ENCODE measurements around the gene LEUTX.
"Not testable (repeated sequence)": the region's sequence is repeated elsewhere in the genome, so short reads cannot be mapped to it uniquely, and the experiment has no call there.

The LEUTX gene

DNA sequence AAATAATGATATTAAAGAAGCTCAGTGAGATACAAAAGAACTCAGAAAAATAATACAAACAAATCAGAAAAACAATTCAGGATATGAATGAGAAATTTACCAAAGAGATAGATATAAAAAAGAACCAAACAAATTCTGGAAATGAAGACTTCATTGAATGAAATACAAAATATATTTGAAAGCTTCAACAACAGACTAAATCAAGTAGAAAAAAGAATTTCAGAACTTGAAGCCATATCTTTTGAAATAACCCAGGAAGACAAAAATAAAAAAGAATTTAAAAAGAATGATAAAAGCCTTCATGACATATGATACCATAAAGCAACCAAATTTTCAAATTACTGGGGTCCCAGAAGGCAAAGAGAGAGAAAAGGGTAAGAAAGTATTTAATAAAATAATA, 9.6 kb downstream of the LEUTX start:
- no peak for DNase-seq

DNA sequence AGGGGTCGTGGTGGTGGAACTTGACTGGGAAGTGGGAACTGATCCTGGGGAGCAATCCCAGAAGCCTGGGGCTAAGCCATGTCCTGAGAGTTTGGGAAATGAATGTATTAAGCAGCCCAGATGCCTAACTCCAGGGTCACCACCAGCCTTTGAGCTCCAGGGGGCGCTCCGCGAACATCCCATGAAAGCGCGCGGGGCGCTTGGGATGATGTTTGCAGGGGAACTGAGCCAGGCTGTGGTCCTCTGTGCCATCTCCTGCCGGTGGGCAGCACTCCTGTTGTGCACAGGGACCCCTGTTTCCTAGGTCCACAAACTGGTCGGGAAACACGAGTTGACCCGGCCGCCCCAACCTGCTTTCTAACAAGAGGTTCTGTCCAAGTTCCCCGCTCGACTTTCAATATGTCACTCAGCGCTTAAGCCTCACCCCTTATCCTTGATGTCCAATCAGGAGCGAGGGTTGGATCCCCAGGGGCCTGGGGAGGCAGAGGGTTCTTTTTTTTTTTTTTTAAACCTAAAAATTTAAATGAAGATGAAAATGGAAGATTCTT, 14.4 kb downstream of the LEUTX start:
- DNase-seq, result peak; percentile 88

DNA sequence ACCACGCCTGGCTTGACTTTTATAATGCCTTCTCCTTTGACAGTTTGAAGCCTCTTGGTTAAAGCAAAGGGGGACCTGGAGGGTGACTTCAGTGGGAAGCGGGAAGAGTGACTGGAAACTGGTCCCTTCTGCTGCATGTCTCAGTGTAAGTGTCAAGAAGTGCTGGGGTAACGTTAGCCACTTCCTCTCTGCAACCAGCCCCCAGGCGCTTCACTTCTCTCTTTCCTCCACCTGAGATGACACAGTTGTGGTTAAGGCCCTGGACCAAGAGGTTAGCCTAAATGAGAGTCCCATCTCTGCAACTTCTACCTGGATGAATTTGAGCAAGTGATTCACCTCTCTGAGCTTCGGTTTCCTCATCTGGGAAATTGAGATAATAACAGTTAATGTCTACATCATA, 16.3 kb downstream of the LEUTX start:
- DNase-seq, result peak; percentile 9

DNA sequence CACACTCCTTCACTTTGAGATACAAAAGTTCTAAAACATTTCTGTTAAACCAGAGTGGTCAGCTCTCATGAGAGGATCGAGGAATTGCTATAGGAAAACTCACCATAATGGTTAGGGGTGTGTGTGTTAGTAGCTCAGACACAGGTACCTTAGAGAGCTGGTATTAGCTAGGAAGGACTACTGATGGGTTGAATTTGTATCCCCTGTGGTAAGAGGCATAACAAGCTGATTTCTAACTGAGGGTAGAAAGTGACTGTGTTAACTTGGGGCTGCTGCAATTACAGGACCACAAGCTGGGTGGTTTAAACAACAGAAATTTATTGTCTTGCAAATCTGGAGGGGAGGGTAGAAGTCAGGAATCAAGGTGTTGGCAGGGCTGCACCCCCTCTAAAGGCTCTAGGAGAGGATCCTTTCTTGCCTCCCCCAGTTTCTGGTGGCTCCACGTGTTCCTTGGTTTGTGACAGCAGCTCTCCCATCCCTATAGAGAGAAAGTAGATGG, 17.4 kb downstream of the LEUTX start:
- no peak for DNase-seq

DNA sequence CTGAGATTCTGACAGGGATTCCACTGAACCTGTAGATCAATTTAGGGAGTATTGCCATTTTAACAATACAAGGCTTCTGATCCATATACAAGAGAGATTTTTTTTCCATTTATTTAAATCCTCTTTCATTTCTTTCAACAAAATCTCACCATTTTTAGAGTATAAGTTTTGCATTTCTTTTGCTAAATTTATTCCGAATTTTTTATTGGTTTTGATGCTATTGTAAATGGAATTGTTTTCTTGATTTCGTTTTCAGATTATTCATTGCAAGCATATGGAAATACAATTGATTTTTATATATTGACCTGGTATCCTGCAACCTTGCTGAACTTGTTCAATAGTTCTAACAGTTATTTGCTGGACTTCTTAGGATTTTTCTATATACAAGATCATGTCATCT, 18.4 kb downstream of the LEUTX start:
- no peak for DNase-seq

DNA sequence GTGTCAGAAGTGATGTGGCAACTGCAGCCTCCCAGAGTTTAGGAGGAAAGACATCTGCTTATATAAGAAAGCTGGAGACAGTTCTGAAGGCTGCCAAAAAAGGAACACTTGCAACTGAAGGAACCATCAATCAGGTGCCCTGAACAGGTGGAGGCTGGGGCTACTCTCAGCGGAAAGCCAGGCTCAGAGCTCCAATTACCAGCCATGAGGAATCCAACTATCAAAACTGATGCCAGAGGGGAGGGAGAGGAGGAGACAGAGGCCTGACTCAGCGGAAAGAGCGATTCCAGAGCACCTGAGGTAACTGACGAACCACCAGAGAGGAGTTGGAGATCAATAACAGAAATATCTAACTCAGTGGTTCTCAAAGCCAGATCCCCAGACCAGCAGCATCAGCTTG, 24.3 kb downstream of the LEUTX start:
- DNase-seq, result no peak

DNA sequence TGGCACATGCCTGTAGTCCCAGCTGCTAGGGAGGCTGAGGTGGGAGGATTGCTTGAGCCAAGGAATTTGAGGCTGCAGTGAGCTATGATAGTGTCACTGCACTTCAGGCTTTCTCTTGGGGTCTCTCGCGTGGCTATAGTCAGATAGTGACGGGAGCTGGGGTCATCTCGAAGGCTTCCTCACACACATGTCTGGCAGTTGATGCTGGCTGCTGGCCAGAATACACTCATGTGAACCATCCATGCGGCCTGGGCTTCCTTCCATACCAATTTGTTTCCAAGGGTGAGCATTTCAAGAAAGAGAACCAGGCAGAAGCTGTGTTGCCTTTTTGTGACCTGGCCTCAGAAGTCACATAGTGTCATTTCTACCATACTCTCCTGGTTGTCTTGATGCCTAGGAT, 26.4 kb downstream of the LEUTX start:
- no peak for DNase-seq

DNA sequence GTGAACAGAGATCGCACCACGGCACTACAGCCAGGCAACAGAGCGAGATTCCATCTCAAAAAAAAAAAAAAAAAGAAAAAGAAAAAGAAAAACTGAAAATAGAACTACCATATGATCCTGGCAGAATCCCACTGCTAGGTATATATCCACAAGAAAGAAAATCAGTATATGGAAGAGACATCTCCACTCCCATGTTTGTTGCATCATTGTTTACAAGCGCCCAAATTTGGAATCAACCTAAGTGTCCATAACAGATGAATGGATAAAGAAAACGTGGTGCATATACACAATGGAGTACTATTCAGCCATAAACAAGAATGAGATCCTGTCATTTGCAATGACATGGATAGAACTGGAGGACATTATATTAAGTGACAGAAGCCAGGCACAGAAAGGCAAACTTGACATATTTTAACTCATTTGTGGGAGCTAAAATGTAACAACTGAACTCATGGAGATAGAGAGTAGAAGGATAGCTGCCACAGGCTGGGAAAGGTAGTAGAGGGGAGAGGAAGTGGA, 29.3 kb downstream of the LEUTX start:
- no peak for DNase-seq

DNA sequence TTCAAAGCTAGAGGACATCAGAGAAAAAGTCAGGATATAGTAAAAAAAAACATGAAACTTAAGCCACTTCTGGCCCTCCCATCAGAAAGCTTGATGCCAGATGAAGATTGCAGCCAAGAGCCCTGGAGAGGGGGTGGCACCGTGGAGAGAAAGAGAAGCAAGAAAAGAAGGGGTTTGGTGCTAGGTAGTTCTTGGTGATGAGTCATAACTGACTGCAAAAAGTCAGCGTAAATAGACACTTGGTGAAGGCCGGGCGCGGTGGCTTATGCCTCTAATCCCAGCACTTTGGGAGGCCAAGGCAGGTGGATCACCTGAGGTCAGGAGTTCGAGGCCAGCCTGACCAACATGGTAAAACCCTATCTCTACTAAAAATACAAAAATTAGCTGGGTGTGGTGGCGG, 30.0 kb downstream of the LEUTX start:
- not testable (repeated sequence) for DNase-seq

DNA sequence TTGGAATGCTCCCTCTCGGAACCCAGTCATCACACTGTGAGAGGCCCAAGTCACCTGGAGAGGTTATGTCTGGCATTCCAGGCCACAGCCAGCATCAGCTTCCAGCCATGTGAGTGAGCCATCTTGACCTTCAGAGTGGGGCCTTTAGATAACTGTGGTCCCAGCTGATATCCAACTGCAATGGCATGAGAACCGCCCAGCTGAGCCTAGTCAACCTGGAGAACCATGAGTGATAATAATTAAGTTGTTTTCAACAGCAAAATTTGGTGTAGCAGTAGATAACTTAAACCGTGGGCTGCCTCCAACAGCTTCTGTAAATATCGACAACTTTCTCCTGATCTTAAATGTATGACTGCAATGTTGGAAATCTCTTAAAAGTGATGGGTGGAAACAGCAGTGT, 30.7 kb downstream of the LEUTX start:
- DNase-seq, result no peak

DNA sequence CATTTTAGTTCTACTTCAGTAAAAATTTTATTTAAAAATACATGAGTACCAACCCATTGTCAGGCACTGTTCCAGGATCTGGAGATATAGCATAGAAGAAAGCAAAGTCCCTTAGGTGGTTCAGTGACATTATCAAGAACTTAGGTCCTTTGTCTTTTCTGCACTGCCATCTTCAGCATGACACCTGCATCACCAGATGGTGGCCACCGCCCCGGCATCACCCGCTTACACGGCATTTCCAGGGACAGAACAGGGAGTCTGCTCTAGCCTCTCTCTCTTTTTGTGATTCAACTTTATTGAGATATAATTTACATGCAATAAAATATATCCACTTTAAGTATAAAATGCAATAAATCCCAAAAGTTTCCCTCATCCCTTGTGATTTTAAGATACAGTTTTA, 31.8 kb downstream of the LEUTX start:
- DNase-seq, result no peak

DNA sequence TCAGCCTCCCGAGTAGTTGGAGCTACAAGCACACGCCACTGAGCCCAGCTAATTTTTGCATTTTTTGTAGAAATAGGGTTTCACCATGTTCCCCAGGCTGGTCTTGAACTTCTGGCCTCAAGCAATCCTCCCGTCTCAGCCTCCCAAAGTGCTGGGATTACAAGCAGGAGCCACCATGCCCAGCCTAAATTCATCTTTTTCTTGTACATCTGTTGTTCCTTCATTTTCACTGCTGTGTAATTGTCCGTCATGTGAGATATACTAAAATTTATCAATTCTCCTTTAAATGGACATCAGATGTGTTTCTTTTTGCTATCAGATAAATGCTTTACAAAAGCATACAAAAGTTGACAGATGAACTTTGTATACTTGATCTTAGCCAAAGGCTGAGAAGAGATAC, 32.4 kb downstream of the LEUTX start:
- no peak for DNase-seq

DNA sequence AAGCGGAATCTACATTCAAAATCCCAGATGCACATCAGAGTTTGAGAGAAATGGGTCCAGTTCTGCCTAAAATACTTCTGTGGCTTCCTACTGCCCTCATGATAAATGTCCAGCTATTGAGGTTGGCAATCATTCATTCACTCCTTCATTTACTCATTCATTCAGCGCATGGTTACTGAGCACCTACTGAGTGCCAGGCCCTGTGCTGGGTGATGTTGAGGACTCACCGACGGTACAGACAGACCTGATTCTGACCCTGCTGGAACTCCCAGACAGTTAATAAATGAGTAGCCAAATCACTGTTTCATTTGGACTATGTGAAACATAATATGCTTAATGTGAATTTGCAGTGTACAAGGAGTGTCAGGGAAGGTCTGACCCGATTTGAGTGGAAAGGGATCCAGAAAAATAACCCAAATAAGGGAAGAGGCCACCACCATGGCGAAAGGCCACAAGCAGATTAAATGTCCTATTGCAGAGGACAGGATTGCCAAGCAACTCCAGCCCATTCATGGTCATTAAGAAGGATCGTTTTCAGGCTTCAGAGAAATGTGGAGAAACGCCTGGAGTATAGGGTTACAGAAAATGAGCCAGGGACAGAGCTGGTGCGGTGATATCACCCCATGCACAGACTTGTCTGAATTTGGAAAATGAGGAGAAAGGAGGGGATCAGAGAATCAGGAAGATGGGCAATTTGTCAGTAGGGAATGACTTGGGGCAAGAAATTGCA, 34.8 kb downstream of the LEUTX start:
- no peak for DNase-seq

DNA sequence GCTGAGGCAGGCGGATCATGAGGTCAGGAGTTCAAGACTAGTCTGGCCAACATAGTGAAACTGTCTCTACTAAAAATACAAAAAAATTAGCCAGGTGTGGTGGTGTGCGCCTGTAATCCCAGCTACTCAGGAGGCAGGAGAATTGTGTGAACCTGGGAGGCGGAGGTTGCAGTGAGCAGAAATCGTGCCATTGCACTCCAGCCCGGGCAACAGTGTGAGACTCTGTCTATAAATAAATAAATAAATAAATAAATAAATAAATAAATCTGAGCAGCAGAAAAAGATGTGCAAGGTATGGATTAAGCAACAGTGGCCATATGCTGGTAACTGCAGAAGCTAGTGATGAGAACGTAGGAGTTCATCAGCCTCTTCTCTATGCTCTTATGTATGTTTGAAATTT, 35.5 kb downstream of the LEUTX start:
- DNase-seq, result not testable (repeated sequence)

DNA sequence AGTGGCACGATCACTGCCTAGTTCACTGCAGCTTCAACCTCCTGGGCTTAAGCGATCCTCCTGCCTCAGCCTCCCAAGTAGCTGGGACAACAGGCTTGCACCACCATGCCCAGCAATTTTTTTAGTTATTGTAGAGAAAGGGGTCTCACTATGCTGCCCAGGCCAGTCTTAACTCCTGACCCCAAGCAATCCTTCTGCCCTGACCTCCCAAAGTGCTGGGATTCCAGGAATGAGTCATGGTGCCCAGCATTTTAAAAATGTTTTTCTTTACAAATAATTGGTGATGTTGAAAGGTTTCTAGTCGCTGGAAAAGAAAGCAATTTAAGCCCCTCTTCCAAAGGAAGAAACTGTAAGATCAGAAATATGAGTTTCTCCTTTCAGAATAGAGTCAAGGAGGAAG, 35.9 kb downstream of the LEUTX start:
- DNase-seq, result no peak

DNA sequence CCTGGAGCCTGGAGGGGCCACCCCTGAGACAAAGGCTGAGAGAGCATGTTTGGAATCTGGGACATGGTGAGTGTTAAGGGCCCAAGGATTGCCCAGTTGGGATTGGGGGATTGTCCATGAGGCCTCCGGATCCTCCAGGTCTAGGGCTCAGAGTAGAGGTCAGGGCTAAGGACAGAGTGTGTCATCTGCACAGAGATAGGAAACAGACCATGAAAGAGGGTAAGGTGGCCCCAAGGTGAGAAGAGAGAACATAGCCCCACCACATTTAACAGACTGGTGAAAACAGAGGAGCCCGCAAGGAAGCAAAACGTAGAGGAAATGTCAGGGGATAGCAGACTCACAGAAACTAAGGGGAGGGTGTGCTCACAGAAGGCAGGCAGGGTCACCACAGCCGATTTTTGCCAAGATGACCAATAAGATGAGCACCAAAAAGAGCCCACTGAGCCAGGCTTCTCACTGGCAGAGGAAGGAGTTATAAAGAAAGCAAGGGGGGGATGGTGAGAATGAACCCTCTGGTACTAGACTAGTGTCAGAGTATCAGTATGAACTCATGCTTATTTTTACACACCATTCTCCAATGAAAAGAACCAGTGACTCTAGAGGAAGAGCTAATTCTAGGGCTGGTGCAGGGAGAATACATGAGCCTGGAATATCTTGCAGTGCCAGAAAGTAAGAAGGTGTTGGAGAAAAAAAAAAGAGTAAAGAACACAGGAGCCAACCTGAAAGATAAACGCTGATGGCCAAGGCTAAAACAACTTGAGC, 37.8 kb downstream of the LEUTX start:
- no peak for DNase-seq

DNA sequence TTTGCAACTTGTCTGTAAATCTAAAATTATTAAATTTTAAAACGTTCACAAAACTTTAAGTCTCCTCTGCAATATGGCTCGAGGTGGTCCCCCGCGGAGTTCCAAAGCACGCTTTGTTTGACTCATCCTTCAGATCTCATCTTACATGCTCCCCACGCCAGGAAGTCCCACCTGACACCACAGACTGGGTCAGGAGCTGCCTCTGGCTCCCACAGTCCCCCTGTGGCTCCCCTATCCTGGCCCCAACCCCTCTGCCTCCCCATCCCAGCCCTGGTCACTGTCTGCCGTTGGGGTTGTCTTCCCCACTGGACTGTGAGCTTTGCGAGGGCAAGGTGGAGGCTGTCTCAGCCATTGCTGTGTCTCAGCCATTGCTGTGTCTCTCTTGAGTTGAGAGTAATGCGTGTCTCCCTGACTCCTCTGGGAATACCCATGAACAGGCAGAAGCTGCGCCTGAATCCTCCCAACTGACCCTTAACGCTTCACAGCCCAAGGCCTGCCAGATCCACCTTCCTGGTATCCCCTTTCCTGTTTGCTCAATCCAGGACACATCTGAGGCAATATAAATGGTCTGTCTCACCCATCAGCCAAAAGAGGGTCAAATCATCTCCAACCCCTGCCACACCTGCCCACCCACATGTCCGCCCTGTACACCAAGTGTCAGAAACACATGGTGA, 39.4 kb downstream of the LEUTX start:
- no peak for DNase-seq

DNA sequence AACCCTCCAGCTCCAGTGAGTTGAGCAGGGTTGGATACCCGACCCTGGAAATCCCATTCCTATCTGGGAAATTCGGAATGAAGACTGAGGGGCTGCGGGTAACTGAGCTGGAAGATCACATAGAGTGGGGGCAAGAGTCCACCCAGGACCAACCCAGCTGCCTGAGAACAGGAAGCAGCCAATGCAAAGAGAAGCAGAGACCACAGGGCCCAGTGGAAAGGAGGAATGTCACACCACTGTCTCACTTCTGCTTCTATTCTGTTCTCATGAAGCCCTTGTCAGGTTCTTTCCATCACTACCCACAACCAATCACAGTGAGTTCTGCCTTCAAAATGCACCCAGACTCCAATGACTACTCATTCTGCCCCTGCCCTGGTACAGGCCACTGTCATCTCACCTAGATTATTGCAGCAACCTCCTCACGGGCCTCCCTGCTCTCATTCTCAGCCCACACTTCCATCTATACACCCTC, 40.0 kb downstream of the LEUTX start:
- DNase-seq, result no peak

DNA sequence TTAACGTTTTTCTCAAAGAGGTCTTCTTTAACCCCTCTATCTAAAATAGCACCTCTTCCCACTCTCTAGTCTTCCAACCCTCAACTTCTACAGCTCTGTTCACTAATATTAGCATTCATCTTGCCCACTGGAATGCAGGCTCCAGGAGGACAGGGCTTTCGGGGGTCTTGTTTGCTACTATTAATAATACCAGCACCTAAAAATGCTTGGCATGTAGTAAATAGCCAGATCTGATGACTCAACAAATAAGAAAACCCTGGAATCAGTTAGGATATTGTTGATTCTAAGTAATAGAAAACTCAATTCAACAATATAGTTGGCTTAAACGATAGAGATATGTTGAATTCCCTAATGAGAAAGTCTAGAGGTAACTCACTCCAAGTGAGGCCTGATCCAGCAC, 41.1 kb downstream of the LEUTX start:
- no peak for DNase-seq

DNA sequence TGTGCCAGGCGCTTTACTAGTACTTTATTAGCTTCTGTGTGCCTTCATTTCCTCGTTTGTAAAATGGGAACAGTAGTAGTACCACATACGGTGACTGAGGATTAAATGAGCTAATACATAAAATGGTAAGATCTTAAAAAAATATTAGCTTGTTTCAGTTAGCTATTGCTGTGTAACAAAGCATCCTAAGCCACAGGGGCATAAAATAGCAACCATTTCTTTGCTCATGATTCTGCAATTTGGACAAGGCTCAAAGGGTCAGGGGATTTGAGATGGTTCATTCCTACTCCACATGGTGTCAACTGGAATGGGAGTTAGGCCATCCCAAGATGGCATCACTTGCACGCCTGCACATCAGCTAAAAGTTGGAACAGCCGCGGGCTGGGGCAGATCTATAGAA, 42.0 kb downstream of the LEUTX start:
- DNase-seq, result no peak

DNA sequence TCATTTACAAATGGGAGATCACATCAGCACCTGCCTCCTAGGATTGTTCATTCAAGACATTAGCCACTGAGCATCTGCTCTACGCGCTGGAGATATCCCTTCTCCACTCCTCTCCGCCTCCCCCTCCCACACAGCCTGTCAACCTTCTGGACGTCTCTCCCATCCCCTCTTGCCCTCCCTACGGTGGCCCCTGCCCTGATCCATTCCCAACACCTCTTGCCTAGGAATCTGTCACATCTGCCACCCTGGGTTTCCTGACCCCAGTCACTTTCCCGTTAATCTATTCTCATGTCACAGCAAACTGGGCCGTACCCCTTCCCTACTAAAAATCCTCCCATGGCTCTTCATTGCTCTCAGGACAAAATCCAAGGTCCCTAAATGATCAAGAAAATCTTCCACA, 45.0 kb downstream of the LEUTX start:
- no peak for DNase-seq

DNA sequence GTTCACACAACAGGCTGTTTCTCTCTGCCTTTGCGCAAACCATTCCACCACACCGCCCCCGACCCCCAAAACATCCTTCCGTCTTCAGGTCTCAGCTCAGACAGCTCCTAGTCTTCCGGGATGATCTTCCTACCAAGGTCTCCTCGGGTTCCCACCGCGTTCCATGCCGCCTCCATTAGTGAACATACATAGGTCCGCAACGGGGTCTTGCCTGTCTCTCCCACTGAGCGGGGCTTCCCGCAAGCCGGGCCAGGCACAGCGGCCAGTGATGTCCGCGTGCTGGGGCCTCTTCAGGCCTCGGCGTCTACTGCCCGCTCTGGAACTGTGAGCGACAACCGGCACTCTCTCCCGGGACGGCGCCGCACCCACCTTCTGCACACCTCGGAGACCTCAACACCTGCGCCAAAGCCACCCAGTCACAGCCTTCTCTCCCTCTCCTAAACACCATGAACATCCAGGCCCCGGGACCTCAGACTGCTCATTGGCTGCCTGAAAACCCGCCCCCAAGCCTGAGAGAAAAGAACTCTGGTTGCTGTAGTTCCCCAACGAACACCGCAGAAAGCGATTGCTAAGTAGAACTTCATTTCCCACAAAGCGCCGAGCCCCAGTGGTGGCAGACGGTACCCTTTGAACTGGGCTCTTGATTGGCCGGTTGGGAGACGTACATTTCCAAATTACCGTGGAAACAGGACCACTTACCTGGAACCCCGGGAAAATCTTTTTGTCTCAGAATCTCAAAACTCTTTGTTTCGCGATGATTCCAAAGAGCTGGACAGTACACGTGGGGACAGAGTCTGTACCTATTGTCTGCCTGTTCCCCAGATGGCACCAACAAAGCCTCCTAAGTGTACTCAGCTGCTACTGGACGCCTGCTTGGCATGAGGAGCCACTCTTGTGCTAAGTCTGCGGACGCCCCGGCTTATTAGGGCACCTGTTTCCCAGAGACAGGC, 45.8 kb downstream of the LEUTX start:
- DNase-seq, result peak; percentile 98
